Panc1 (cell line): ENCODE measurements around the gene IRS1.
A peak's percentile ranks its signal among the peaks of the same experiment; 100 is the strongest.

Experiments used
- POLR2AphosphoS5 ChIP-seq: IDR thresholded peaks from 2 replicates; pipeline ENCODE4 v1.6.1; 2012; ENCODE audit warnings: mild to moderate bottlenecking, low read depth, low read length, moderate library complexity
- TF ChIP-seq, protein P1 (sequence below): fragments of 450-650 bp; IDR thresholded peaks from 2 replicates; pipeline ENCODE4 v1.5.1; 2017; ENCODE audit warnings: mild to moderate bottlenecking

- TF ChIP-seq, protein P1, sequence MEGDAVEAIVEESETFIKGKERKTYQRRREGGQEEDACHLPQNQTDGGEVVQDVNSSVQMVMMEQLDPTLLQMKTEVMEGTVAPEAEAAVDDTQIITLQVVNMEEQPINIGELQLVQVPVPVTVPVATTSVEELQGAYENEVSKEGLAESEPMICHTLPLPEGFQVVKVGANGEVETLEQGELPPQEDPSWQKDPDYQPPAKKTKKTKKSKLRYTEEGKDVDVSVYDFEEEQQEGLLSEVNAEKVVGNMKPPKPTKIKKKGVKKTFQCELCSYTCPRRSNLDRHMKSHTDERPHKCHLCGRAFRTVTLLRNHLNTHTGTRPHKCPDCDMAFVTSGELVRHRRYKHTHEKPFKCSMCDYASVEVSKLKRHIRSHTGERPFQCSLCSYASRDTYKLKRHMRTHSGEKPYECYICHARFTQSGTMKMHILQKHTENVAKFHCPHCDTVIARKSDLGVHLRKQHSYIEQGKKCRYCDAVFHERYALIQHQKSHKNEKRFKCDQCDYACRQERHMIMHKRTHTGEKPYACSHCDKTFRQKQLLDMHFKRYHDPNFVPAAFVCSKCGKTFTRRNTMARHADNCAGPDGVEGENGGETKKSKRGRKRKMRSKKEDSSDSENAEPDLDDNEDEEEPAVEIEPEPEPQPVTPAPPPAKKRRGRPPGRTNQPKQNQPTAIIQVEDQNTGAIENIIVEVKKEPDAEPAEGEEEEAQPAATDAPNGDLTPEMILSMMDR = no peak
- peak; percentile 25; the same call in 1 of the 2 replicates for TF ChIP-seq POLR2AphosphoS5
Measured at GRCh38 chr2:226792155-226792881, 7.3 kb downstream of the IRS1 start.
